ENCODE results near the gene ZNF605.
A peak's percentile ranks its signal among the peaks of the same experiment; 100 is the strongest.
"Not testable (repeated sequence)": the region's sequence is repeated elsewhere in the genome, so short reads cannot be mapped to it uniquely, and the experiment has no call there.

ZNF605 gene

DNA sequence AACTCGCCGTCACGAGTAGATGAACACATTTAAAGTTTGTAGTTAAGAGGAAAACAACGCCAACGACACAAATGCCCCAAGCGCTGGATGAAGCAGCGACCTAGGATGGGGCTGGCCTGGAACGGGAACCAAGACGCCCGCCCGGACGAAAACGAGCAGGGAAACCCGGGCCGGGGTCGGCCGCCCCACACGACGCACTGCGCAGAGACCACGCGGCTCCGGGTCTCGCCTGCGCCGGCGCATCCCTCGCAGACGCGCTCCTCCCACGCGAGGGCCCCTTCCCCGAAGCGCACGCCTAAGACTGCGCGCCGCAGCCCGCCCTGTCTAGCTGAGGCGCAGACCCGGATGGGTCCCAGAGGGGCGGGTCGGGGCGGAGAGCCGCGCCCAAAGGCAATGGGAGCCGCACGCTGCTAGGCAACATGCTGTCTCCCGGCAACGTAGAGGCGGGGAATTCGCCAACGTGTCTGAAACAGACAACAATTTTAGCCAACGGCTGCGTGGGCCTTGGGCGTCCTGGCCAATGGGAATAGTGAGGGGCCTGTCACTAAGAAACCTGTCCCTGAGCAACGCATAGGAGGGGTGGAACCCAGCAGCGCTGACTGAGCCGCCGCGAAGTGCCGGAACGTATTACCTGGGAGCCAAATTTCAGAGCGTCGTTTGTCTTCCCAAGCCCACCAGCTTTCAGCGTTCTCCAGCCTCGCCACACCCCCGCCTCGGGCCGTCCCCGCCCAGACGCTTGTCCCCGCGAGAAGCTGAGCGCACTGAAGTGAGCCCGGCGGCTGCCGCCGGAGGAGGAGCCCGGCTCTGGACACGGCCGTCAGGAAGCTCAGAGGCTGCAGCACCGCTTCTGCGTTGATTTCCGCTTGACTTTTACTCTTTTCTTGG lies 47.7 kb downstream of the ZNF605 start:
- DNase-seq (ENCODE audit: low read depth in 2 of 2), result peak; percentile 91 to 93

DNA sequence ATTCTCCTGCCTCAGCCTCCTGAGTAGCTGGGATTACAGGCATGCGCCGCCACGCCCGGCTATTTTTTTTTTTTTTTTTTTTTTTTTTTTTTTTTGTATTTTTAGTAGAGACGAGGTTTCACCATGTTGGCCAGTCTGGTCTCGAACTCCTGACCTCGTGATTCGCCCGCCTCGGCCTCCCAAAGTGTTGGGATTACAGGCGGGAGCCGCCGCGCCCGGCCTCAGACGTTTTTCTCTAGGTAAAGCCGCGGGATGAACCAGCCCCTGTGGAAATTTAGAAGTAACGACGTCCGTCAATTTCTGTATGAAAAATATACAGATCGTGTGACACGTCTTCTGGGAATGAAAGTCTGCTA lies 48.3 kb downstream of the ZNF605 start:
- not testable (repeated sequence) for DNase-seq (ENCODE audit: low read depth in 2 of 2)

DNA sequence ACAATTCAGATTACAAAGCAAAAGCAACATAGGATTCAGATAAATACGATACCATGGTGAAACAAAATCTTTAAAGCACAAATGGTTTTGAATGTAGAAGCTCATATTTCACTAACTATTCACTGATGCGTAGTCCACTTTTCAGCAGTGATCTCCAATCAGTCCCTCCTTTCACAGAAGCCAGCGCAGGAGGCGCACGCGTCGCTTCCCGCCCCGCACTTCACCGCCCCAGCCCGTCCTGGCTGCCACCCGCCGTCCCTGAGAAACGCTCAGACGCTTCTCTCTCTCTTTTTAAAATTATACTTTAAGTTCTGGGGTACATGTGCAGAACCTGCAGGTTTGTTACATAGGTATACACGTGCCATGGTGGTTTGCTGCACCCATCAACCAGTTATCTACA lies 48.9 kb downstream of the ZNF605 start:
- no peak for DNase-seq (ENCODE audit: low read depth in 2 of 2)

GRCh38 chr12:132904718-132905328 lies 51.3 kb downstream of the ZNF605 start:
- DNase-seq (ENCODE audit: low read depth in 2 of 2), result peak; percentile 90 to 94

DNA sequence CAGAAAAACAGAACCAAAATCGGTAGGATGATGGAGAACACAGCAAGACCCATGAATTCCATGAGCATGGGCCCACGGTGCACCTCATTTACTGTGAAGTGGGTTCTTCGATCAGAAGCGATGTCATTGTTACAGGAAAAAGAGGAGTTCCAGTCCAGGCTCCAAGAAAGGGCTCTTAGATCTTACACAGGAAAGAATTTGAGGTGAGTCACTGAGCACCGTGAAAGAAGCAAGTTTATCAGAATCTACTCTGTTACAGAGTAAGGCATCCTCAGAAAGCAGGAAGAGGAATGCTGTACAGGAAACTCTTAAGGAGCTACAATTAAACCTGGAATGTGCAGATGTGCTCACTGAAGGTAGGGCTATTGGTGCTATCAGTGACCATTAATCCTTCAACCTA lies 57.1 kb downstream of the ZNF605 start:
- DNase-seq (ENCODE audit: low read depth in 2 of 2), result no peak

DNA sequence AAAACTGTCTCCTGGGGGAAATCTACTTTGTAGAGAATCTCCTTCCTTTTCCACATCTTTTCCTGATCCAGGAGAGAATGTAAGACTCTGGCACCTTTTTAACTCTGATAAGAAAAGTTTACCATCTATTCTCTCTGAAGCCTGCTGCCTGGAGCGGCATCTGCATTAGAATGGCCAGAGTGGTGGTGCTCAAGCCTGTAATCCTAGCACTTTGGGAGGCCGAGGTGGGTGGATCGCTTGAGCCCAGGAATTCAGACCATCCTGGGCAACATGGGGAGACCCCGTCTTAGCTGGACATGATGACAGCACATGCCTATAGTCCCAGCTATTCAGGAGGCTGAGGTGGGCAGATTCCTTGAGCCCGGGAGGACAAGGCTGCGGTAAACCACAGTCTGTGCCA lies 67.3 kb downstream of the ZNF605 start:
- DNase-seq (ENCODE audit: low read depth in 2 of 2), result no peak

DNA sequence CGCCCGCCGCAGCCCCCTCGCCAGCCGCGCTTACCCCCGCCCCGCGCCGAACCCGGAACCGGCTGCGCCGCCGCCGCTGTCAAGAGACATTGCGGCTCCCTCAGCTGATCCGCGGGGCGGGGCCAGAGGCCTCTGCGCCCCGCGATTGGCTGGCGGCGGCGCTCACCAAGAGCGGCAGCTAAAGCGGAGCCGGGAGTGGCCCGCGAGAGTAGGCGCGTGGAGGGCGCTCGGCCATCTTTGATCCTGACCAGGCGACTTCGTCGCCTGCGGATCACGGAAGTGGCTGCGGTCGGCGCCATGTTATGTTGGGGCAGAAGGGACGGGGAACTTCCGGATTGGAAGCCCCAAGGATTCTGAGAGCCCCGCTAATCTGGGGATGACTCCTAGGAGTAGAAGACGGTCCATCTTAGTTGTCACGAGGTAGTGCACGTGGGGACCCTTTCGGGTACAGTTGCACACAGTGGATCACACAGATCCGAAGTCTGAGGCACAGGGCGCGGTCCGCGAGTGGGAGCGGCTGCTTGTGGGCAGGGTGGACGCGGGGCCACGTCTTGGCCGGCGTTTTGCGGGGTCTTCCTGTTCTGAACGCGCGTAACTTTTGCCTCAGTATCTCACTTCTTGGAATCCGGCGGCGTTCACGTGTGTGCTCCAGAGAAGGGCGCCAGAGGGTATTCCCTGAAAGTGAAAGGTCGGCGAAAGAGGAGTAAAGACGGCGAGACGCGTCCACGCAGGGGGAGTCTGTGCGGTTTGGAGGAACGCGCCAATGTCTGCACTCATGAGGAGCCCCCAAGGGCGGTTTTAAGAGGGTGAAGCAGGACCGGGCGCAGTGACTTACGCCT lies 68.4 kb downstream of the ZNF605 start, which contains the start of gene CHFR:
CHFR (minus strand) TSS at position 93 of the 839 bp plus-strand sequence. CDS start 277 bp downstream, outside the sequence.
- peak; percentile 85 to 89 for DNase-seq (ENCODE audit: low read depth in 2 of 2)

GRCh38 chr12:132886529-132887477 lies 69.3 kb downstream of the ZNF605 start:
- no peak for DNase-seq (ENCODE audit: low read depth in 2 of 2)

- DNase-seq (ENCODE audit: low read depth in 2 of 2), result no peak
Observed at GRCh38 chr12:132881818-132882217, 74.3 kb downstream of the ZNF605 start.

DNA sequence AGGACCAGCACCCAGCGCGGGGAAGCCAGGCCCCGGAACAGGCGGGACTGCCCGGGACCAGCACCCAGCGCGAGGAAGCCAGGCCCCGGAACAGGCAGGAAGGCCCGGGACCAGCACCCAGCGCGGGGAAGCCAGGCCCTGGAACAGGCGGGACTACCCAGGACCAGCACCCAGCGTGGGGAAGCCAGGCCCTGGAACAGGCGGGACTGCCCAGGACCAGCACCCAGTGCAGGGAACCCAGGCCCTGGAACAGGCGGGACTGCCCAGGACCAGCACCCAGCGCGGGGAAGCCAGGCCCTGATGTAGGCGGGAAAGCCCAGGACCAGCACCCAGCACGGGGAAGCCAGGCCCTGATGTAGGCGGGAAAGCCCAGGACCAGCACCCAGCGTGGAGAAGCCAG lies 81.5 kb downstream of the ZNF605 start:
- not testable (repeated sequence) for DNase-seq (ENCODE audit: low read depth in 2 of 2)

GRCh38 chr12:132874175-132874574 lies 81.9 kb downstream of the ZNF605 start:
- no peak for DNase-seq (ENCODE audit: low read depth in 2 of 2)

GRCh38 chr12:132873724-132874123 lies 82.4 kb downstream of the ZNF605 start:
- no peak for DNase-seq (ENCODE audit: low read depth in 2 of 2)

DNA sequence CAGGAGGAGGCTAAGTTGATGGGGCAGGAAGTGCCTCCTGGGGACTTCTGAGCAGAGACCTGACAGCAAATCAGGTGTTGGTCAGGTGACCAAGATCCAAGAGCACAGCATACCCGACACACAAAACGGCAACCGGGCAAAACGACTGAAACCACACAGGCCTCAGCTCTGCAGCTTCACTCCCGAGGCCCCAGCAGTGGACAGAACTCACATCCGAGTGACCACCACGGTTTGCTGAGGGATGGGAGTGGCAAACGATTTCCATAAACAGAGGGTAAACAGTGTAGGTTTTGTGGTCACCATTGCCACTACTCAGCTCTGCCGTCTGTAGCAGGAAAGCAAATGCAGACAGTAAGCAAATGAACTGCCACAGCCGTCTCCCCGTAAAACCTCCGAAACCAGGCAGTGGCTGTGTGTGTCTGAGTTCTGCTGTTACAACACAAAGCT lies 83.1 kb downstream of the ZNF605 start:
- DNase-seq (ENCODE audit: low read depth in 2 of 2), result no peak

DNA sequence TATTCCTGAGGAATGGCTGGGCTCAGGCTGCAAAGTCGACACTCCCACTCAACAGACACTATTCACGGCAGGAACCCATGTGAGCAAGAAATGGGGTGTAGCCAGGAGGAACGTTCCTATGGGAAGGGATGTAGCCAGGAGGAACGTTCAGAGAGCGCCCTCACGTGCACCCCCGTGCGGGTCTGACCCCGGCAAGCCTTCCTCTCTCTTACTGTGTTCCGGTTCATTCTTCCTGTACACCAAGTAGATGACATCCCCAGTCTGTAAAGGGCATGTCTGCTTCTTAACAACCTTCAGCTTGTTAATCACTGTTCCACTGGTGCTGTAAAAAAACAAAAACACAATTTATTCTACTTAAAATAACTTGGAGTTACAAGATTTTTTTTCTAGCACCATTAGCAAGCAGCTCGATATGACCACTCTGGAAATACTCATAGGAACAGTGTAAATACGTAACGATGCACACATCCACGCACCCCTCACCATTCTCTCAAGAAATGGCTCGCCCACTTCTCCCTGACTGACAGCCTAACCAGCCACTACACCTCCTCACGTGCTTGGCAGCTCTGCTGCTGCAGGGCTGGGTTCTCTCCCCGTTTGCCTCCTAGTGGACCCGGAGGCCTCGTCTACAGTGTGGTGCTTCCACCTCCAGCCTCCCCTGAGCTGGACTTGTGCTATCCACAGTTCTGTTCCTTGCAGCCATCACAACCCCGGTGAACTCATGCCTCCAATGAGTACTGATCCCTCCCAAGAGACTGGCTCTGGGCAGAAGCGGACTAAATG lies 83.8 kb downstream of the ZNF605 start:
- no peak for DNase-seq (ENCODE audit: low read depth in 2 of 2)

GRCh38 chr12:132869551-132869950 lies 86.6 kb downstream of the ZNF605 start:
- no peak for DNase-seq (ENCODE audit: low read depth in 2 of 2)
